ENCODE results near the gene VPS9D1.
A peak's percentile ranks its signal among the peaks of the same experiment; 100 is the strongest.

The VPS9D1 gene

GRCh38 chr16:89720813-89721545, at the start of gene VPS9D1, which contains the start of gene ZNF276:
VPS9D1 (minus strand) TSS chr16:89720898; CDS start chr16:89720861, 37 bp downstream.
ZNF276 (plus strand) TSS chr16:89721537; CDS start chr16:89721641, 104 bp downstream.
- no peak for FAIRE-seq
- peak; percentile 51 for TF ChIP-seq POLR2A (IDR thresholded peaks at IDR 0.05; ENCODE audit: low read depth, low read length)

GRCh38 chr16:89770367-89770766, 49.7 kb upstream of the VPS9D1 start:
- no peak for FAIRE-seq
- TF ChIP-seq POLR2A (IDR thresholded peaks at IDR 0.05; ENCODE audit: low read depth, low read length) = no peak
- DNase-seq (ENCODE audit: insufficient read length, low spot score) = no peak

More at GRCh38 chr16:89720813-89721545, at the start of gene VPS9D1, which contains the start of gene ZNF276:
- peak; percentile 70 for DNase-seq (ENCODE audit: insufficient read length, low spot score)

- DNase-seq (ENCODE audit: insufficient read length, low spot score) (no peak), FAIRE-seq (no peak)
- TF ChIP-seq POLR2A (IDR thresholded peaks at IDR 0.05; ENCODE audit: low read depth, low read length) = no peak
These were observed 44.7 kb upstream of the VPS9D1 start for GRCh38 chr16:89765292-89765830.

- no peak for DNase-seq (ENCODE audit: insufficient read length, low spot score)
These were observed 44.1 kb upstream of the VPS9D1 start for GRCh38 chr16:89764711-89765201.

GRCh38 chr16:89761304-89761922, 40.7 kb upstream of the VPS9D1 start:
- DNase-seq (ENCODE audit: insufficient read length, low spot score) = no peak
- FAIRE-seq = no peak
- no peak for TF ChIP-seq POLR2A (IDR thresholded peaks at IDR 0.05; ENCODE audit: low read depth, low read length)

More at GRCh38 chr16:89764711-89765201, 44.1 kb upstream of the VPS9D1 start:
- TF ChIP-seq POLR2A (IDR thresholded peaks at IDR 0.05; ENCODE audit: low read depth, low read length) = no peak
- no peak for FAIRE-seq

- no peak for DNase-seq (ENCODE audit: insufficient read length, low spot score)
- no peak for FAIRE-seq
- no peak for TF ChIP-seq POLR2A (IDR thresholded peaks at IDR 0.05; ENCODE audit: low read depth, low read length)
These were observed 39.1 kb upstream of the VPS9D1 start for GRCh38 chr16:89759746-89760340.

GRCh38 chr16:89749637-89750036, 28.9 kb upstream of the VPS9D1 start:
- no peak for DNase-seq (ENCODE audit: insufficient read length, low spot score)
- no peak for FAIRE-seq

GRCh38 chr16:89748921-89749320, 28.2 kb upstream of the VPS9D1 start:
- FAIRE-seq (no peak), DNase-seq (ENCODE audit: insufficient read length, low spot score) (no peak)
- no peak for TF ChIP-seq POLR2A (IDR thresholded peaks at IDR 0.05; ENCODE audit: low read depth, low read length)

More at GRCh38 chr16:89749637-89750036, 28.9 kb upstream of the VPS9D1 start:
- no peak for TF ChIP-seq POLR2A (IDR thresholded peaks at IDR 0.05; ENCODE audit: low read depth, low read length)

- no peak for TF ChIP-seq POLR2A (IDR thresholded peaks at IDR 0.05; ENCODE audit: low read depth, low read length)
- FAIRE-seq (no peak), DNase-seq (ENCODE audit: insufficient read length, low spot score) (no peak)
These were observed 27.4 kb upstream of the VPS9D1 start for GRCh38 chr16:89748076-89748475.

- FAIRE-seq = no peak
- no peak for DNase-seq (ENCODE audit: insufficient read length, low spot score)
- no peak for TF ChIP-seq POLR2A (IDR thresholded peaks at IDR 0.05; ENCODE audit: low read depth, low read length)
These were observed 25.3 kb upstream of the VPS9D1 start for GRCh38 chr16:89746043-89746442.

- no peak for TF ChIP-seq POLR2A (IDR thresholded peaks at IDR 0.05; ENCODE audit: low read depth, low read length)
- FAIRE-seq = no peak
- DNase-seq (ENCODE audit: insufficient read length, low spot score) = no peak
These were observed 24.1 kb upstream of the VPS9D1 start for GRCh38 chr16:89744813-89745212.

- no peak for DNase-seq (ENCODE audit: insufficient read length, low spot score)
- FAIRE-seq = no peak
These were observed 22.2 kb upstream of the VPS9D1 start for GRCh38 chr16:89742948-89743347.

GRCh38 chr16:89741342-89742014, 20.8 kb upstream of the VPS9D1 start:
- no peak for DNase-seq (ENCODE audit: insufficient read length, low spot score)
- no peak for FAIRE-seq
- no peak for TF ChIP-seq POLR2A (IDR thresholded peaks at IDR 0.05; ENCODE audit: low read depth, low read length)

More at GRCh38 chr16:89742948-89743347, 22.2 kb upstream of the VPS9D1 start:
- TF ChIP-seq POLR2A (IDR thresholded peaks at IDR 0.05; ENCODE audit: low read depth, low read length) = no peak

Measured in H54 (cell line).